Type B pancreatic cell (in vitro differentiated cells): ENCODE measurements around the gene DEGS2. TPM values are rescaled to one million over a fixed set of nuclear protein-coding genes. Genes with fewer than 3 reads are reported as not detected.
A peak's percentile ranks its signal among the peaks of the same experiment; 100 is the strongest.

Experiments
- DNase-seq: peaks from one replicate; pipeline ENCODE4 v3.0.0; 2021; ENCODE audit warnings: mixed read lengths; ENCODE audit not compliant: unreplicated experiment; ENCODE audit errors: extremely low spot score
- H3K27ac Mint-ChIP-seq: 2 replicates; pipeline ENCODE4 v1.8.0; 2021; ENCODE audit warnings: mild to moderate bottlenecking, mixed read lengths
- H3K27me3 Mint-ChIP-seq: 2 replicates; pipeline ENCODE4 v1.8.0; 2021; ENCODE audit warnings: mixed read lengths
- H3K36me3 Mint-ChIP-seq: 2 replicates; pipeline ENCODE4 v1.8.0; 2021; ENCODE audit warnings: mixed read lengths
- H3K4me1 Mint-ChIP-seq: one replicate; pipeline ENCODE4 v1.8.0; 2021; ENCODE audit warnings: mixed read lengths; ENCODE audit not compliant: unreplicated experiment
- H3K4me3 Mint-ChIP-seq: 2 replicates; pipeline ENCODE4 v1.8.0; 2021; ENCODE audit warnings: mild to moderate bottlenecking, mixed read lengths
- H3K9me3 Mint-ChIP-seq: 2 replicates; pipeline ENCODE4 v1.8.0; 2021; ENCODE audit warnings: mixed read lengths
- total RNA-seq: library from RNA; stranded (reverse); gene quantifications from 2 replicates; pipeline ENCODE4 v1.2.1, GENCODE V29; 2021; ENCODE audit warnings: low replicate concordance
- TF ChIP-seq, protein P1 (sequence below): fragments of 200-600 bp; sonication (generic); conservative IDR thresholded peaks from 2 replicates; pipeline ENCODE4 v1.5.0; 2021; ENCODE audit warnings: antibody characterized with exemption, mild to moderate bottlenecking

DEGS2 gene
- total RNA-seq, 1 donor from 2014 or later: 5.2 TPM

DNA sequence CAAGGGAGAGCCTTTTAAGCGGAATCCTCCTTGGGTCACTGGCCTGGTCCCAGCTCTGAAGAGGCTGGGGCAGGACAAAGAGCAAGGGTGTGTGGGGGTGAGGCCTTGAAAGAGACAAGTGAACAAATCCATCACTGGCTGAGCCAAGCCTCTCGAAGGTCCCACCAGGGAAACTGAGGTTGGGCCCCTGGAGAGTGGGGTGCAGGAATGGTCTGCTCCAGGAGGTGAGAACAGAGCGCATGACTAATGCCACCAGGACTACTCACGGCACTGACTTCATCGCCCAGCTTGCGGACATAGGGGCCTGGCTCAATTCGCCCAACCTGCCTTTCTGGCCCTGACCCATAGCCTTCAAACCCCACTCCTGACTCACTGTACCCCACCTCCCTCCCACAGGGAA, 19.2 kb upstream of the DEGS2 start:
- Mint-ChIP-seq H3K27me3 (peaks cover 4% of the 10 kb centered on the region), H3K27ac (no peak overlapping the region), H3K4me3 (no peak overlapping the region), H3K4me1 (no peaks in the 10 kb centered on the region), H3K9me3 (no peaks in the 10 kb centered on the region), H3K36me3 (no peaks in the 10 kb centered on the region)
- TF ChIP-seq, protein P1, sequence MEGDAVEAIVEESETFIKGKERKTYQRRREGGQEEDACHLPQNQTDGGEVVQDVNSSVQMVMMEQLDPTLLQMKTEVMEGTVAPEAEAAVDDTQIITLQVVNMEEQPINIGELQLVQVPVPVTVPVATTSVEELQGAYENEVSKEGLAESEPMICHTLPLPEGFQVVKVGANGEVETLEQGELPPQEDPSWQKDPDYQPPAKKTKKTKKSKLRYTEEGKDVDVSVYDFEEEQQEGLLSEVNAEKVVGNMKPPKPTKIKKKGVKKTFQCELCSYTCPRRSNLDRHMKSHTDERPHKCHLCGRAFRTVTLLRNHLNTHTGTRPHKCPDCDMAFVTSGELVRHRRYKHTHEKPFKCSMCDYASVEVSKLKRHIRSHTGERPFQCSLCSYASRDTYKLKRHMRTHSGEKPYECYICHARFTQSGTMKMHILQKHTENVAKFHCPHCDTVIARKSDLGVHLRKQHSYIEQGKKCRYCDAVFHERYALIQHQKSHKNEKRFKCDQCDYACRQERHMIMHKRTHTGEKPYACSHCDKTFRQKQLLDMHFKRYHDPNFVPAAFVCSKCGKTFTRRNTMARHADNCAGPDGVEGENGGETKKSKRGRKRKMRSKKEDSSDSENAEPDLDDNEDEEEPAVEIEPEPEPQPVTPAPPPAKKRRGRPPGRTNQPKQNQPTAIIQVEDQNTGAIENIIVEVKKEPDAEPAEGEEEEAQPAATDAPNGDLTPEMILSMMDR: no peak
- DNase-seq: no peak

DNA sequence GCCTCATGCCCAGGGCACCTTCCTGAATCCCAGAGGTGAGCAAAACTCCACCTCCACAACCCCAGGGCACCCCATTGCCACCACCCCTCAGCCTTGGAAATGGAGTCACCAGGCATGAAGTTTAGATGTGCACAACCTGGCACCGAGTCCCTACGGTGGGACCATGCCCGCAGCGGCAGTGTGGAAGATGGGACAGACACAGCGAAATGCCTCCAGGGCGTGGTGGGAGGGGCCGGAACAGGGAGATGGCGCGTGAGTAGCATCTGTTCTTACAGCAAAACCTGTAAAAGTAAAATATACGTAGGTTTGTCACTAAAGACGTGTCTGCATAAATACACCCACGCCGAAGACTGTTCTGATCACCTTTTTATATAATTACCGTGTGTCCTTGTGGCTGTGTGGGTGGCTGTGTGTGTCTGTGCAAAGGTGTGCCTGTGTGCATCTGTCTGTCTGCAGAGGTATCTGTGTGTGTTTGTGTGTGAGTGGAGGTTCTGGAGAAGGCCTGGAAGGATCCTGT, 17.4 kb upstream of the DEGS2 start:
- H3K4me1 Mint-ChIP-seq: no peaks in the 10 kb centered on the region

DNA sequence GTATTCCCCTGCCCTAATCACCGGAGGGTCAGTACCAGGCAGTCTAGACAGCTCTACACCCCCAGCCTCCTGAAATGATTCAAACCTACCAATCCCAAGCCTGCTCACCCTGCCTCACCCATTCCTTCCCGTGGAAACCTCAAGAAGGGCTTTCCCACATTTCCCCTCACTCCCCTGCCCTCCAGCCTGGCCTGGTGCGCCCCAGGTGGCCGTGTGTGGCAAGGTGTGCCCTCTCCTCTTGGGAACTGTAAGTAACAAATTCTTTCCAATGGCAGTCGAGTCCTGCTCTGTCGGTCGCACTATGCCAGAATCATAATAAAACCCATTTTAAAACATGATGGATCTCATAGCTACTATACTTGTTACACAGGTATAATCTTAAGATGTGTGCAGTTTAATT, 13.9 kb upstream of the DEGS2 start:
- Mint-ChIP-seq H3K36me3 (no peaks in the 10 kb centered on the region), H3K4me1 (no peaks in the 10 kb centered on the region), H3K27ac (peak overlapping the region; percentile 57), H3K9me3 (no peaks in the 10 kb centered on the region), H3K4me3 (no peak overlapping the region), H3K27me3 (peaks cover 15% of the 10 kb centered on the region)
- TF ChIP-seq, protein P1: no peak
- no peak for DNase-seq

More for the DNA sequence above, 17.4 kb upstream of the DEGS2 start:
- Mint-ChIP-seq H3K4me3 (no peak overlapping the region), H3K27me3 (peaks cover 10% of the 10 kb centered on the region), H3K27ac (no peak overlapping the region), H3K9me3 (no peaks in the 10 kb centered on the region), H3K36me3 (no peaks in the 10 kb centered on the region)
- DNase-seq: no peak
- TF ChIP-seq, protein P1: no peak

DNA sequence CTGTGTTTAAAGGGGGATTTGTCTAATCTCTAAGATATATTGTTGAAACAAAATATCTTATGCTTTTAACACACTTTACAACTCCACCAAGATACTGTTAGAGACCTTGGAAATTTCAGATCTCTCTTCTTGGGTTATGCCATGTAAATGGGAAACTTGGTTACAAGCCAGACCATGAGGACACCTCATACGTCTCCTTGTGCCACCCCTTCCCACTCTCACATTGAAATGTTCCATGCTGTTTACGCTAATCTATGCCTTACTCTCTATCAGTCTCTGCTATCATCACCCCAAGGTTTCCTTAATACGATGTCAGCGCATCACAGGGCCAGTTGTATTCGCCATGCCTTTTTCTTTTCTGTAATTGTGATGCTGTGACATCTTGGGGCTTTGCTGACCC, 13.4 kb upstream of the DEGS2 start:
- no peaks in the 10 kb centered on the region for H3K4me1 Mint-ChIP-seq
- H3K27ac Mint-ChIP-seq: peak overlapping the region; percentile 57
- H3K36me3 Mint-ChIP-seq: no peaks in the 10 kb centered on the region
- DNase-seq: no peak
- peaks cover 15% of the 10 kb centered on the region for H3K27me3 Mint-ChIP-seq
- no peaks in the 10 kb centered on the region for H3K9me3 Mint-ChIP-seq
- TF ChIP-seq, protein P1: no peak
- no peak overlapping the region for H3K4me3 Mint-ChIP-seq

DNA sequence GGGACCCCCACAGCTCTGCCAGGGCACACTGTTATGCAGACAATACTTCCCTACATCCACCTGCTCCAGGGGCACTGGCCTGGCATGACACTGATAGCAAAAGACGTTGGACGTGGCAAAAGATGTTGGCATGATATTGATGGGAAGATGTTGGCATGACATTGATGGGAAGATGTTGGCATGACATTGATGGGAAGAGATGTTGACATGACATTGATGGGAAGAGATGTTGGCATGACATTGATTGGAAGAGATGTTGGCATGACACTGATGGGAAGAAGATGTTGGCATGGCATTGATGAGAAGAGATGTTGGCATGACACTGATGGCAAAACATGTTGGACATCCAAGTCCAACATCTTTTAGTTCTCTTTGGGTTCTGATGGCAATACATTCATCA, 11.4 kb upstream of the DEGS2 start:
- Mint-ChIP-seq H3K4me1 (no peaks in the 10 kb centered on the region), H3K36me3 (no peaks in the 10 kb centered on the region), H3K27me3 (peaks cover 15% of the 10 kb centered on the region), H3K4me3 (no peak overlapping the region), H3K27ac (no peak overlapping the region), H3K9me3 (no peaks in the 10 kb centered on the region)
- no peak for DNase-seq
- TF ChIP-seq, protein P1: no peak

DNA sequence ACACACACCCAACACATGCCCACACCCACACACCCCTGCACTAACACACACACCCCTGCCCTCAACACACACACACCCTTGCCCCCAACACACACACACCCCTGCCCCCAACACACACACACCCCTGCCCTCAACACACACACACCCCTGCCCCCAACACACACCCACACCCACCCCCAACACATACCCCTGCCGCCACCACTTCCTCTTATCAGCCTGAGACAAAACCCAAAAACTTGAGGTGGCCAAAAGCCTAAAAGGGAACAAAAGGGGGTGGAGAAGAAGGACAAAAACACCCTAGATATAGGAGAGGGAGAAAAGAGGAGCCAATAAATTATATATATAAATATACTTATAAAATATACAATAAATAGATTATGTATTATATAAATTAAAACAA, 9.1 kb upstream of the DEGS2 start:
- H3K27me3 Mint-ChIP-seq: peaks cover 18% of the 10 kb centered on the region
- no peaks in the 10 kb centered on the region for H3K36me3 Mint-ChIP-seq
- no peak overlapping the region for H3K27ac Mint-ChIP-seq
- no peak overlapping the region for H3K4me3 Mint-ChIP-seq
- TF ChIP-seq, protein P1: no peak
- H3K9me3 Mint-ChIP-seq: no peaks in the 10 kb centered on the region
- no peak for DNase-seq
- H3K4me1 Mint-ChIP-seq: peaks cover 3% of the 10 kb centered on the region
